Measurements from ENCODE around the gene PPIB.

PPIB gene

GRCh38 chr15:64162869-64163658 lies at the start of gene PPIB:
PPIB (minus strand) TSS chr15:64163022; CDS start chr15:64162986, 36 bp downstream.
- peak; percentile 98 for DNase-seq (ENCODE audit: low read depth)

DNA sequence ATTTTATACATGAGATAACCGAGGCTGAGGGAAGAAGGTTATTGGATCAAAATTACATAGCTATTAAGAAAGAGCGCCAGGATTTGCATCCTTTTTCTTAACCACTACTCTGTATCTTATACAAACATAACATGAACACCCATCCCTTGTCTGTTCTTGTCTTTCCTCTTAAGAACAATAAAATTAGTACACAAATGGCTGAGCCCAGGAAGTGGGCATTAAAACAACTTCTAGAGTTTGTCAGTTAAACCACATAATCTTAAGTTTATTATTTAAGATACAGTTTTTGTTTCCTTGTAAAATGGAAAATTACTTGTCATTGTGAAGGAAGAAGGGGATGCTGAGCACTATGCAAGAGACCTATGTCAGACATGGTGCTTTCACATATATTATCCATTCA lies 48.9 kb upstream of the PPIB start:
- no peak for DNase-seq (ENCODE audit: low read depth)

DNA sequence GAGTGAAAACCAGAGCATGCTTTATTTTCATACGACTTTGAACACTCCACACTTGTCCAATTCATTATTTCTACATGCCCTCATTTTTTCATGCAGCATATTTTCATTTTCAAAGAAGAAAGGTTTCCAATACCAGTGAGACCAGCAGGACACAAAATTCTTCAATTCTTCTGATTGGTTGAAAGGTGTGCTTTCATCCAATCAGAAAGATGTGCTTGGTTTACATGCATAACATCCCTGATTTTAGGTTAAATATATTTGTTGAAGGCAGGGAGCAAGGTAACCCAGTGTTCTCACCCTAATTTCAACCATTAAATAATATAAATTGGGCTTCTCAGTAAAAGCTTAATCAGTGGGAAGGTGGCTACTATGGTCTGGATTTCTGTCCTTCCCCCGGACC lies 47.5 kb upstream of the PPIB start:
- DNase-seq (ENCODE audit: low read depth), result no peak

DNA sequence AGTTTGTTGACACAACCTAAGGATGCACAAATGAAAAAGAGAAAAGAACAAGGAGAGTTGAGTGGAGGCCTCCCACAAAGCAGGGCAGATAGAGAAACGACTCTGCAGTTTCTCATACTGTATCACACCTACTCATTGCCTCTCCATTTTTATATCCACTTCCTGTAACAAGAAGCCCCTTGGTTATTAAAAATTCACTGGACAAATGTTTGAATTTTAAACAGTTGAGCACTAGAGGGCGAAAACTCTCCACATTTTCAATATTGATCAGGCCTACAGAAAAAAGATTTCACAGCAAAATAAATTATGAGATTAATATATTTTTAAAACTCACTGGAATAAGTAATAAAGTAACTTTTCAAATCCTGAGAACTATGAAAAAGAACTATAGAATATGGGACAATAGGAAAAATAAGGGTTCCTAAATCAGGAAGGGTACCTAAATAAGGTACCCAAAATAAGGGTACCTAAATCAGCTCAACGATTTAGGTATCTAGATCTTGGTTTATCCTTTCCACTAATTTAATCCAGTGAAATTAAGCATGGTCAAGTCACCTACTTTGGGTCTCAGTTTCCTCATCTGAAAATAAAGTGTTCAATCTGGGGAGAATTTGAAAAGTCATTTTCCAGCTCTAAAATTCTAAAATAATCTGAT lies 47.0 kb upstream of the PPIB start:
- DNase-seq (ENCODE audit: low read depth), result no peak

DNA sequence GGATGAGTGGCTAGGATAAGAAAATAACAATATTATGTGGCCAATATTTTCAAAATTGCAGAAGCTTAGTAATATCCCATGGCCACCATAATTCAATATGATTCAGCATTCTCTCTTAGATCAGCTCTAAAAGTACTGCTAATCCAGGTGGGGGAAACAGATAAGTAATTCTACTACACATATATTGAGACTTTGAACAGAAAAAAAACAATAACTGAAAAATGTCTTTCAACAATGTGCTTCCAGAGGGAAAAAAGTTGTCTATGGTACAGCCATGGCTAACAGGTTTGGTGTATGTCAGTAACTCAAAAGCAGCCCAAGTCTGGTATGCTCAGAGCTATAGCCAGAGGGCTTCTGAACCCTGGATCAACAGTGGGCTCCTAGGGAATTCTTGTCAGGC lies 42.4 kb upstream of the PPIB start:
- DNase-seq (ENCODE audit: low read depth), result no peak

GRCh38 chr15:64197425-64197824 lies 34.6 kb upstream of the PPIB start:
- DNase-seq (ENCODE audit: low read depth), result no peak

- DNase-seq (ENCODE audit: low read depth), result no peak
Measured at GRCh38 chr15:64193971-64194370, 31.1 kb upstream of the PPIB start.

DNA sequence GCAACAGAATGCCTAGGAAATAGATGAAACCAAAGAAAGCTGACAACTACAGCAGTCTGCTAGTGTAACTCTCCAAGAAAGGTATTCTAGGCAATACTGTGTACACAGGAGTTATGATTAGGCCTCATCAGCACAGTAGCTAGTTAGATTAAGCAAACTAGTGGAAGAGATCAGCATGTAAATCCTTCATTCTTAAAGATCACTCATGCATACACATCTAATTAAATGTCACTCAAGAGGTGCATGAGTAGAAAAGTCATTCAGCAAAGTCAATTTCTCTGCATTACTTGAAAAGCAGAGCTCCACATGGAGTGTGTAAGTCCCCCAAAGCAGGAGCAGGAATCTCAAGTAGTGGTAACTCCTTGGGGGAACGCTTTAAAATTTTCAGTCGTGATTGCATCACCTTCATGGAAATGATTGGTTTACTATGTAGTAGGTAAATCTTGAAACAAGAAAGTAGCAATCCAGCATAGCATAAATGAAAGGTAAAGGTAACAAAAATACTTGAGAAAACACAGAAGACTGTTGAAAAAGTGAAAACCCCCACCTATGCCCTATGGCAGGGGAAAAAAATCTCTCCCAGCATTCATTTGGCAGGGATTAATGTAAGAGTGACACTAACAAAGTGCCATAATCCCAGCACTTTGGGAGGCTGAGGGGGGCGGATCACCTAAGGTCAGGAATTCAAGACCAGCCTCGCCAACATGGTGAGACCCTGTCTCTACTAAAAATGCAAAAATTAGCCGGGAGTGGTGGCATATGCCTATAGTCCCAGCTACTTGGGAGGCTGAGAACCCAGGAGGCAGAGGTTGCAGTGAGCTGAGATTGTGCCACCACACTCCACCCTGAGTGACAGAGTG lies 29.4 kb upstream of the PPIB start:
- DNase-seq (ENCODE audit: low read depth), result no peak

DNA sequence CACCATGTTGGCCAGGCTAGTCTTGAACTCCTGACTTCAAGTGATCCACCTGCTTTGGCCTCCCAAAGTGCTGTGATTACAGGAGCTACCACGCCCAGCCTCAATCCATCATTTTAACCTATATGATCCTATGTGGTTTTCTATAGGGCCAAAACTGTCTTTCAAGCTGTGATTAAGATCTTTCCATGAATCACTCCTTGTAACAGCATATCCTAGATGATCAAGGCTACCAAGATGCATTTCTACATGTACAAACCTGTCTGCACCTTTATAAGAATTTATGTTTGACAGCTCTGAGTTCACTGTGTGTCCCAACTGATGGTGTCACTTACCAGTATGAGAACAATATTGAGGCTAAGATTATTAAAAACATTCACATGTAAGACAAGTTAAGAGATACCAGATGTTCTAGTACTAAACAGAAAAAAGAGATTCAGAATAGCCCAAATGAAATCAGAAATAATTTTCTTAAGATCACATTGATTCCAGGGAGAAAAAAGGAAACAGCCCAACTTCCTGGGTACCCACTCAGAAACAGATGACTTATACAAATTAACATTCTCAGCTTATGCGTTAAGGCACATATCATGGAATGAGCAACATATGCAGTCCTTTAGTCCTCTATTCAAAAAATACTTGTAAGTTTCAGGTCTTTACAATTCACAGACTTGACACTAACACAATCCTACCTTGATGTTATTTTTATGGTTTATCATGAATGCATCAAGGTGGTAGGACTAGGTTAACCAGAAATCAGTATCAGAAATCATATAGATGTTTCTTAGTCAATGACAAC lies 24.8 kb upstream of the PPIB start:
- no peak for DNase-seq (ENCODE audit: low read depth)

DNA sequence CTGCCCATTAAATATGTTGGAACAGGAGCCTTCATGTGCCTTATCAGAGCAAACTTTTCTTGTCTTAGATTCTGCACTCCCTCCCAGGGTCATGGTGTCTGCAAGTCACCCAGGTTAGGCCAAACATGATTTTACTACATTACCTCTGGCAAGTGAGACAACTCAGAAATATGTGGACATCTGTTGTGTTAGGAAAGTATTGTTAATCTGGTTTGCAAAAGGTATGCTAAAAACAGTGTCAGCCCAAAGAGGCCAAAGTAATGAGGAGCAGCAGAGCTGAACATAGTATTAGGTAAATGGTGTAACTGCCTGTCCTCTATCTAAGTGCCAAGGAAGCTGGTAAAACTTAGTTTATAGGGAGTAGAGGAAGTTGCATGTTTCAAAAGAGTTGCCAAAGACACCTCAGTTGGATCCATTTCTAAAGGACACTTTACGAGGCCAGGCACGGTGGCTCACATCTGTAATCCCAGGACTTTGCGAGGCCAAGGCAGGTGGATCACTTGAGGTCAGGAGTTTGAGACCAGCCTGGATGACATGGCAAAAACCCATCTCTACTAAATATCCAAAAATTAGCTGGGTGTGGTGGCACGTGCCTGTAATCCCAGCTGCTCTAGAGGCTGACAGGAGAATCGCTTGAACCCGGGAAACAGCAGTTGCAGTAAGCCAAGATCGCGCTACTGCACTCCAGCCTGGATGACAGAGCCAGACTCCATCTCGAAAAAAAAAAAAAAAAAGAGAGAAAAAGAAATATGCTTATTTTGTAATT lies 22.5 kb upstream of the PPIB start:
- DNase-seq (ENCODE audit: low read depth), result no peak

DNA sequence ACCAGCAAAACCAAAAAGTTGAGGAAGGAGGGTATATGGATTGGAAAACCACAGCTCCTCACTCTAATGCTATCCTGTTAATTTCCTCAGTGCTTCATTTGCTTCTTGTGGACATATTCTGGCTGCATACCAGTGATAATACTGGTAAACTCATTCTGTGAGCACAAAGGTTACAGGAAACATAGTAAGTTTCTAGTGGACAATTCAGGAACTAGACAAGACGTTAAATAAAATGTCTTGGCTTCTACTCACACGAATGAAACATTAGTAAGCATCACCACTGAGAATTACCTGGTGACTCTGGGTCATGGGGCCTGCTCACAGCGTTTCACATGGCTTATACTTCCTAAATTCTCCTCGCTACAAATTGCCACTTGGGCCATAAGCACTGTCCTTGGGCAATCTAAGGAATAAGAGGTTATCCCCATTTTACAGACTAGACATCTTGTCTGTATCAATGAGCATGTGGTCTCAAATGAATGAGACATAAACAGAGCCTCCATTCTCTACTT lies 20.1 kb upstream of the PPIB start:
- no peak for DNase-seq (ENCODE audit: low read depth)

DNA sequence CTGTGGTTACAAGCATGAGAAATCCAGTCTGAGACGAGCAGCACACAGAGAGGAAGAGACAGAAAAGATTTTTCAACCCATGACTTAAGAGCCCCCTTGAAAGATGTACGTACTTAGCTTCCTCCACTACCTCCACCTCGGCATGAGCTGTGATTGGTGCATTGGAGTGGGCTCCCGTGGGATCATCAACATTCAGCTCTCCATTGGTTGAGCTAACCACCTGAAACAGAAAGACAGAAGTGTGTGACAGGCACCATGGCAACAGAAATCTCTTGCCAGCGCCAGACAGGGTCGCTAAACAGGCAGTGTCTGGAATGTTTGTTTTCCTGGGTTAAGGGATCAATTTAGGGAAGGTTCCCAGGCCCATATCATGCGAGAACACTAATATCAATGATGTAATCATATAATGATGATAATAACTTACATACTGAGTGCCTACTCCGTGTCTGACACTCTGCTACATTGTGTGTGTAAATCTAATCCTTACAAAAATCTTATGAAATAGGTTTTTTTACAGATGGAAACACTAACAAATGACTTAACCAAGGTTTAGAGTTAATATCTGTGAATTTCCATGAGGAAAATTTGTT lies 17.5 kb upstream of the PPIB start:
- no peak for DNase-seq (ENCODE audit: low read depth)

GRCh38 chr15:64166102-64166890 lies 3.5 kb upstream of the PPIB start:
- DNase-seq (ENCODE audit: low read depth), result no peak

- no peak for DNase-seq (ENCODE audit: low read depth)
Measured at GRCh38 chr15:64164436-64164835, 1.6 kb upstream of the PPIB start.

DNA sequence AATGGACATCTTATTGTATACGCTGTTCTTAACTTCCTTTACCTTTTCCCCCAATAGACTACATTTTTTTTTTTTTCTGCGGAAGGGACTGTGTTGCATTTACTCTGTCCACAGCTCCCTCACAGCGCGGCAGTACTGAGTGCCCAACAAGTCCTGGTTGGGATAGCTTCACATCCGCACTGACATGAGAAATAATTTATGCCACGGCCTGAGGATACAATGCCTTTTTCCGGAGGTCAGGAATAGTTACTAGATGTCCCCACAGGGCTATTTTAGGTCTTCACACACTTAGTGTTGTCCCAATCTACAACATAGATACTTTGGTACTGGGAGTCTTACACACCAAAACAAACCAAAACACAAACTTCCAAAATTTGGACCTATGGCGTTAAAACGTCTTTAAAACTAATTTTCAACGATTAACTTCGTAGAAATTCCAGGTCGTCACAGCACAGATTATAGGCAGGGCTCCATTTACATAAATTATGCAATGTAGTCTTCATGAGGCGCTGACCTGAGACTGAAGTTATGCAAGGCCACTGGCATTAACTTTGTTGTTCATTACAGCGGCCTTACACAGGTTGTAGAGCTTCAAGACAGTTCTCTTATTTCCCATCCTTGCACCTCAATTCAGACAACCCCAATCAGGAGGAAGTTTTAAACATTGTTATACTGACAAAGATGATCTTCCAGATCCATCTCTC lies 989 bp upstream of the PPIB start:
- no peak for DNase-seq (ENCODE audit: low read depth)

- DNase-seq (ENCODE audit: low read depth), result no peak
Measured at GRCh38 chr15:64162478-64162868, 349 bp downstream of the PPIB start.

DNA sequence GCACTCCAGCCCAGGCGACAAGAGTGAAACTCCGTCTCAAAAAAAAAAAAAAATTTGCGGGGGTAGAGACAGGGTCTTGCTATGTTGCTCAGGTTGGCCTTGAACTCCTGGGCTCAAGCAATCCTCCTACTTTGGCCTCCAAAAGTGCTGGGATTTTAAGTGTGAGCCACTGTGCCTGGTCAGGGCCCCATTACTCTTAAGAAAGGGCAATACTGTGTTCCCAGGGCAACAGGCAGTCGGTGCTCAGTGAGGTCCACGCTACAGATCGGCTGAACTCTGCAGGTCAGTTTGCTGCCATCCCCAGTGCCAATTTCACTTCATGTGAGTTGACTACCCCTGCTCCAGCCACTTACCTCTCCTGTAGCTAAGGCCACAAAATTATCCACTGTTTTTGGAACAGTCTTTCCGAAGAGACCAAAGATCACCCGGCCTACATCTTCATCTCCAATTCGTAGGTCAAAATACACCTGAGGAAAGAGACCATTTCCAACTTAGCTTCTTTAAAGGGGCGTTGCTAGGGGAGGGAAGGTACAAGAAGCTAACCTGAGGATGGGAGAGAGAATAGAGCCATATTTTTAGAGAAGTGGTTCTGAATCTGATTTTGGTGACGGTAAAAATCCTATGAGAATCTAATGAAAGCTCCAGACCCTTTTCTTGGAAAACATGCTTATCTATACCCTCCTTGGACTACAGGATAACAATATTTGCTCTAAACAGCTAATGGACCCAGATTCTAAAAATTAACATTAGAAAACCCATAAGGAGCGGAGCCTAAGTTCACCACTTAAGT lies 939 bp downstream of the PPIB start:
- DNase-seq (ENCODE audit: low read depth), result no peak

Measured in activated T-cell treated with anti-CD3 and anti-CD28 coated beads for 48 hours (primary cell).